Esophagus squamous epithelium (tissue), 5 donors: ENCODE measurements around the gene MED26. TPM values are rescaled to one million over a fixed set of nuclear protein-coding genes. Genes with fewer than 3 reads are reported as not detected.

Source experiments
- DNase-seq: peaks from one replicate; lab custom pipeline; 2025; lab: John Stamatoyannopoulos, UW
- H3K27ac ChIP-seq, 4 donors: fragments of 200-600 bp; sonication (generic); one replicate each; pipeline ENCODE4 v1.5.1; 2016 to 2019; ENCODE audit warnings: mild to moderate bottlenecking in 1 of 4
- H3K27me3 ChIP-seq, 4 donors: fragments of 200-600 bp; sonication (generic); 1 replicate in 3 of 4; 2 replicates in 1 of 4; pipeline versions ENCODE4 v1.5.1 to v1.6.0; 2017 to 2021; ENCODE audit warnings: antibody characterized with exemption in 1 of 4
- H3K36me3 ChIP-seq, 3 donors: fragments of 200-600 bp; sonication (generic); one replicate each; pipeline ENCODE4 v1.5.1; 2016 to 2019
- H3K4me1 ChIP-seq, 3 donors: fragments of 200-600 bp; sonication (generic); one replicate each; pipeline ENCODE4 v1.5.1; 2017 to 2019
- H3K4me3 ChIP-seq, 4 donors: fragments of 200-600 bp; sonication (generic); 1 replicate in 3 of 4; 2 replicates in 1 of 4; pipeline ENCODE4 v1.5.1; 2016 to 2019; ENCODE audit warnings: mild to moderate bottlenecking in 2 of 4, moderate library complexity in 1 of 4
- H3K9me3 ChIP-seq, 3 donors: fragments of 200-600 bp; sonication (generic); one replicate each; pipeline ENCODE4 v1.5.1; 2016 to 2019
- CTCF ChIP-seq, 6 experiments: fragments of 450-650 bp in 4 of 6; fragments of 200-600 bp in 2 of 6; sonication (generic) in 2 of 6; IDR thresholded peaks; one replicate each; pipeline ENCODE4 v1.5.1; 2016 to 2019; ENCODE audit warnings: antibody characterized with exemption in 6 of 6, mild to moderate bottlenecking in 4 of 6, moderate library complexity in 4 of 6
- POLR2A ChIP-seq, 4 donors: fragments of 450-650 bp; IDR thresholded peaks; one replicate each; pipeline ENCODE4 v1.6.1; 2017; ENCODE audit warnings: antibody characterized with exemption in 4 of 4, mild to moderate bottlenecking in 4 of 4, moderate library complexity in 3 of 4
- WGBS, 2 donors: methylation state at CpG; one replicate each; pipeline ENCODE4 v1.1.5; 2018; 5-methylcytosine and 5-hydroxymethylcytosine counted together
- intact Hi-C: fragments of 100-400 bp; cut with DNase I; formaldehyde crosslinking; loops from one replicate; pipeline ENCODE4 v1.15.0; 2022
- total RNA-seq, 4 donors: library from RNA; depleted of rRNA; stranded (reverse); fragments of >200 nt; gene quantifications; one replicate each; pipeline ENCODE4 v1.1.0, GENCODE V29; 2016
- donor health status: DM: yes; HTN: yes; CAD: no.

The MED26 gene
- total RNA-seq, 4 donors from 2014 or later, result 5.1 to 9.9 (median 8.4) TPM

GRCh38 chr19:16589917-16590316, 38.1 kb downstream of the MED26 start:
- Histone ChIP-seq H3K27ac (no peak overlapping the region), H3K4me1 (peaks cover 42 to 91% (median 60%) of the 10 kb centered on the region in 3 donors), H3K9me3 (no peaks in the 10 kb centered on the region), H3K4me3 (no peak overlapping the region), H3K27me3 (no peaks in the 10 kb centered on the region), H3K36me3 (no peaks in the 10 kb centered on the region)
- no peak for DNase-seq
- TF ChIP-seq CTCF (IDR thresholded peaks at IDR 0.05) (no peak), POLR2A (IDR thresholded peaks at IDR 0.05) (no peak)
- intact Hi-C loops, result no loop called here
- 40 to 81% methylated on average over 1 to 2 of the region's 3 CpGs for WGBS, 2 donors

GRCh38 chr19:16588824-16589577, 39.0 kb downstream of the MED26 start:
- Histone ChIP-seq H3K27me3 (no peaks in the 10 kb centered on the region), H3K4me1 (peaks cover 44 to 91% (median 66%) of the 10 kb centered on the region in 3 donors), H3K9me3 (no peaks in the 10 kb centered on the region), H3K27ac (peak overlapping the region in 3 of 4 donors; percentile 66 to 78 (median 78)), H3K36me3 (no peaks in the 10 kb centered on the region), H3K4me3 (no peak overlapping the region)
- 76 to 86% methylated on average over 4 to 6 of the region's 11 CpGs for WGBS, 2 donors
- TF ChIP-seq CTCF (IDR thresholded peaks at IDR 0.05), result no peak
- TF ChIP-seq POLR2A (IDR thresholded peaks at IDR 0.05), result no peak
- intact Hi-C loops, result no loop called here
- DNase-seq, result no peak

GRCh38 chr19:16587833-16588823, 39.9 kb downstream of the MED26 start:
- DNase-seq, result no peak
- peak overlapping the region in 3 of 4 donors; percentile 66 to 78 (median 78) for H3K27ac ChIP-seq
- no peaks in the 10 kb centered on the region for H3K27me3 ChIP-seq
- H3K9me3 ChIP-seq, result no peaks in the 10 kb centered on the region
- H3K4me1 ChIP-seq, result peaks cover 48 to 91% (median 73%) of the 10 kb centered on the region in 3 donors
- H3K4me3 ChIP-seq, result peak overlapping the region in 3 of 4 donors; percentile 14 to 50 (median 14)
- intact Hi-C loops, result no loop called here
- WGBS, 2 donors, result 8 to 9% methylated on average over 9 to 16 of the region's 26 CpGs
- H3K36me3 ChIP-seq, result no peaks in the 10 kb centered on the region
- TF ChIP-seq CTCF (IDR thresholded peaks at IDR 0.05), result no peak
- no peak for TF ChIP-seq POLR2A (IDR thresholded peaks at IDR 0.05)

GRCh38 chr19:16586991-16587832, 40.8 kb downstream of the MED26 start:
- Histone ChIP-seq H3K4me1 (peaks cover 43 to 91% (median 72%) of the 10 kb centered on the region in 3 donors), H3K9me3 (no peaks in the 10 kb centered on the region)

More at GRCh38 chr19:16586991-16587832, 40.8 kb downstream of the MED26 start:
- no peak for DNase-seq
- intact Hi-C loops, result no loop called here
- Histone ChIP-seq H3K36me3 (no peaks in the 10 kb centered on the region), H3K4me3 (peak overlapping the region in 2 of 4 donors; percentile 14 to 50), H3K27me3 (no peaks in the 10 kb centered on the region), H3K27ac (peak overlapping the region; percentile 40 to 78 (median 72))
- WGBS, 2 donors, result 9 to 11% methylated on average over 6 to 9 of the region's 20 CpGs
- TF ChIP-seq CTCF (IDR thresholded peaks at IDR 0.05), result no peak
- no peak for TF ChIP-seq POLR2A (IDR thresholded peaks at IDR 0.05)
